Adipocyte (in vitro differentiated cells): Measurements from ENCODE around the gene MFNG.

ENCODE experiments used
- DNase-seq: peaks from one replicate; pipeline ENCODE4 v3.0.0-alpha.2; 2015; ENCODE audit warnings: low read depth
- H3K27me3 ChIP-seq: replicated peaks from 2 replicates; pipeline ENCODE4 v1.7.0; 2013; ENCODE audit warnings: mild to moderate bottlenecking, low read length, moderate library complexity; ENCODE audit not compliant: control insufficient read depth, insufficient read depth
- H3K36me3 ChIP-seq: 2 replicates; pipeline ENCODE4 v1.7.0; 2013; ENCODE audit warnings: low read length, mild to moderate bottlenecking, moderate library complexity; ENCODE audit not compliant: control insufficient read depth, insufficient read depth, severe bottlenecking
- H3K4me1 ChIP-seq: 2 replicates; pipeline ENCODE4 v1.7.0; 2013; ENCODE audit warnings: mild to moderate bottlenecking, low read length, moderate library complexity; ENCODE audit not compliant: control insufficient read depth, insufficient read depth
- H3K4me3 ChIP-seq: 2 replicates; pipeline ENCODE4 v1.7.0; 2013; ENCODE audit warnings: mild to moderate bottlenecking, low read length, moderate library complexity
- H3K9ac ChIP-seq: 2 replicates; pipeline ENCODE4 v1.7.0; 2013; ENCODE audit warnings: mild to moderate bottlenecking, low read length, moderate library complexity
- H3K9me3 ChIP-seq: 2 replicates; pipeline ENCODE4 v1.7.0; 2013; ENCODE audit warnings: mild to moderate bottlenecking, low read length, moderate library complexity; ENCODE audit not compliant: control insufficient read depth

The MFNG gene

GRCh38 chr22:37426706-37427134 is 59.5 kb downstream of the MFNG start:
- H3K4me3 ChIP-seq = no peak overlapping the region
- no peaks in the 10 kb centered on the region for H3K9me3 ChIP-seq
- DNase-seq = no peak
- peaks cover 1% of the 10 kb centered on the region for H3K4me1 ChIP-seq
- peaks cover 58% of the 10 kb centered on the region for H3K27me3 ChIP-seq
- no peaks in the 10 kb centered on the region for H3K36me3 ChIP-seq
- no peak overlapping the region for H3K9ac ChIP-seq

- Histone ChIP-seq H3K27me3 (peaks cover 65% of the 10 kb centered on the region), H3K36me3 (no peaks in the 10 kb centered on the region)
- DNase-seq = no peak
Observed at GRCh38 chr22:37425800-37426705, 60.1 kb downstream of the MFNG start.

GRCh38 chr22:37425369-37425768 is 60.8 kb downstream of the MFNG start:
- H3K27me3 ChIP-seq = peaks cover 67% of the 10 kb centered on the region
- no peak overlapping the region for H3K4me3 ChIP-seq

More at GRCh38 chr22:37425800-37426705, 60.1 kb downstream of the MFNG start:
- Histone ChIP-seq H3K9me3 (no peaks in the 10 kb centered on the region), H3K4me1 (no peaks in the 10 kb centered on the region), H3K4me3 (no peak overlapping the region), H3K9ac (no peak overlapping the region)

DNA sequence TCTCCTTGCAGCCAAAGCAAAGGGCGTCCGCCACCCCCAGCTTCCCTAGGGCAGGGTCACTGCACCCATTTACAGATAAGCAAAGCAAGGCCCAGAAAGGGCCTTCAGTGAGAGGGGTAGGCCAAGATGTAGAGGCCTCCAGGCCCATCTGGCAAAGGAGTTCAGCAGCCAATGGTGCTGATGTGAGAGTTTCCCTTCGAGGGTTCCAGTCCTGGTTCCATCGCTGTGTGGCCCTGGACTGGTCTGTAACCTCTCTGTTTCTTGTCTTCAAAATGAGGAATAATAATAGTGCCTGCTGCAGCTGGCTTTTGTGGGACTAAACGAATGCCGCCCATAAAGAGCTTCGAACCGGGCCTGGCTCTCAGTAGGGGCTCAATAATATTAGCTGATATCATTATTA is 62.9 kb downstream of the MFNG start:
- H3K9ac ChIP-seq = no peak overlapping the region
- H3K4me3 ChIP-seq = no peak overlapping the region
- peaks cover 58% of the 10 kb centered on the region for H3K27me3 ChIP-seq
- no peak for DNase-seq
- H3K36me3 ChIP-seq = no peaks in the 10 kb centered on the region
- H3K4me1 ChIP-seq = no peaks in the 10 kb centered on the region
- no peaks in the 10 kb centered on the region for H3K9me3 ChIP-seq

More at GRCh38 chr22:37425369-37425768, 60.8 kb downstream of the MFNG start:
- DNase-seq = no peak
- no peaks in the 10 kb centered on the region for H3K4me1 ChIP-seq
- no peaks in the 10 kb centered on the region for H3K36me3 ChIP-seq
- no peaks in the 10 kb centered on the region for H3K9me3 ChIP-seq
- no peak overlapping the region for H3K9ac ChIP-seq

GRCh38 chr22:37421468-37421877 is 64.7 kb downstream of the MFNG start:
- H3K4me1 ChIP-seq = no peaks in the 10 kb centered on the region

DNA sequence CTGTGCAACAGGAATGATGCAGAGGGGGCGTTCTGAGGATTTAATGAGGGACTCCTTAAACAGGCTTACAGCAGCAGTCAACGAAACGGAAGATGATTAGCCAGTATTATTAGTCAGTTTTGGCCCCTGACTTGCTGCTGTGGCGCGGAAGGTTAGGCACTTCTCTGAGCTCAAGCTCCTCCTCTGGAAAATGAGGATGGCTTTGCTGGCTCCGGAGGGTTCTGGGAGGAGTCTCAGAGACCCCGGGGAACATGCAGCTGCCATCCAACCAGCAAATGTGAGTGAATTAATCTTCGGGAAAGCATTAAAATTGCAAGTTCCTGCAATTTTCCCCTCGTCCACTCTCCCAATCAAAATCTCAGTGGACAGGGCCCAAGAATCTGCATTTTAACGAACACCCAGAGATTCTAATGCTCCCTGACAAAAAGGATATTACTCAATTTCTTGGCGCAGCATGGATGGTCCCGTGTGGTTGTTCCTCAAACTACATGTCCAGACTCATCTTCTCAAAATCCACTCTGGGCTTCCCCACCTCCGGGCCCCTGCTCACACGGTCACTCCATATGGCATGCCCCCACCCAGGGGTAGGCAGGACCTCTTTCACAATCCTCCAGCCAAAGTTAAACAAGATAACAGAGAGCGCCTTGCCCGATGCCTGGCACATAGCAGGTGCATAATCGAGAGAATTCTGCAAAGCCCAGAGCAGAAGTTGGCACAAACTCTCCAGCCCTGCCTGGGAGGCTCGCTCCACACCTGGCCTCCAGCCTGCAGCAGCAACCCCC is 65.3 kb downstream of the MFNG start:
- no peak for DNase-seq
- no peak overlapping the region for H3K9ac ChIP-seq
- peaks cover 60% of the 10 kb centered on the region for H3K27me3 ChIP-seq
- no peaks in the 10 kb centered on the region for H3K36me3 ChIP-seq
- H3K4me1 ChIP-seq = no peaks in the 10 kb centered on the region
- H3K9me3 ChIP-seq = no peaks in the 10 kb centered on the region
- H3K4me3 ChIP-seq = no peak overlapping the region

More at GRCh38 chr22:37421468-37421877, 64.7 kb downstream of the MFNG start:
- no peak overlapping the region for H3K4me3 ChIP-seq
- DNase-seq = no peak
- no peaks in the 10 kb centered on the region for H3K36me3 ChIP-seq
- H3K27me3 ChIP-seq = peaks cover 58% of the 10 kb centered on the region
- no peaks in the 10 kb centered on the region for H3K9me3 ChIP-seq
- H3K9ac ChIP-seq = no peak overlapping the region

DNA sequence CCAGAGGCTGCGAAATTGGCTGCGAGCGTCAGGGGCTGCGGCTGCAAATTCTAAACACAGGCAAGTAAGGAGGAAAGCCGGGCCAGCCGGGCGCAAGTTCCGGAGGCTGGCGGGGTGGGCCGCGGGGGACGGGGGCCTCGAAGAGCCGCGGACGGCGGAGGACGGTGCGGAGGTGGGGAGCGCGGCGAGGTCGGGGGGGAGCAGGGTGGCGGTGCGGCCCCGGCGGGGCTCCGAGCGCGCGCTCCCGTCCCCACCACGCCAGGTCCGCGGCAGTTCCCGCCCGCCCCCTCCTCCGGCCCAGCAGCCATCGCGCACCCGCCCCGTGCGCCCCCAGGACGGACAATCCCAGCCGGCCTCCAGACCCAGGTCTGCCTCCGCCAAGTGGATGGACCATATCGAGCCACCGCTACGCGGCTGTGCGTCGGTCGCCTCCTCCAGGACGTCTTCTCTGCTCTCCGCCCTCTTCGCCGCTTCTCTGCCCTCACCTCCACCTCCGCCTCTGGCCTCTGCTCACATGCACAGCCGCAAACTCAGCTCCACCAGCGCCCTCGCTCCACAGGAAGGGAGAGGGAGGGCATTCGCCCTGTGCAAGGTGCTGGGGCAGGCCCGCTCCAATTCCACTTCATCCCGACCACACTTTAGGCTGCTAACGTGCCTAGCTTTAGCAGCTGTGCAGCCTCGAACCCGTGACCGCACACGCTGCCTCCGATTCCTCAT is 66.1 kb downstream of the MFNG start:
- H3K4me3 ChIP-seq = peak overlapping the region; percentile 44
- DNase-seq = peak; percentile 24

GRCh38 chr22:37419370-37419968 is 66.7 kb downstream of the MFNG start:
- Histone ChIP-seq H3K4me1 (no peaks in the 10 kb centered on the region), H3K9ac (no peak overlapping the region), H3K9me3 (no peaks in the 10 kb centered on the region), H3K27me3 (peaks cover 58% of the 10 kb centered on the region), H3K36me3 (no peaks in the 10 kb centered on the region), H3K4me3 (no peak overlapping the region)
- no peak for DNase-seq

More for the DNA sequence above, 66.1 kb downstream of the MFNG start:
- peaks cover 58% of the 10 kb centered on the region for H3K27me3 ChIP-seq
- H3K36me3 ChIP-seq = no peaks in the 10 kb centered on the region
- H3K4me1 ChIP-seq = no peaks in the 10 kb centered on the region
- H3K9me3 ChIP-seq = no peaks in the 10 kb centered on the region
- H3K9ac ChIP-seq = no peak overlapping the region
